ENCODE measurements around the gene VWF.

Gene VWF

DNA sequence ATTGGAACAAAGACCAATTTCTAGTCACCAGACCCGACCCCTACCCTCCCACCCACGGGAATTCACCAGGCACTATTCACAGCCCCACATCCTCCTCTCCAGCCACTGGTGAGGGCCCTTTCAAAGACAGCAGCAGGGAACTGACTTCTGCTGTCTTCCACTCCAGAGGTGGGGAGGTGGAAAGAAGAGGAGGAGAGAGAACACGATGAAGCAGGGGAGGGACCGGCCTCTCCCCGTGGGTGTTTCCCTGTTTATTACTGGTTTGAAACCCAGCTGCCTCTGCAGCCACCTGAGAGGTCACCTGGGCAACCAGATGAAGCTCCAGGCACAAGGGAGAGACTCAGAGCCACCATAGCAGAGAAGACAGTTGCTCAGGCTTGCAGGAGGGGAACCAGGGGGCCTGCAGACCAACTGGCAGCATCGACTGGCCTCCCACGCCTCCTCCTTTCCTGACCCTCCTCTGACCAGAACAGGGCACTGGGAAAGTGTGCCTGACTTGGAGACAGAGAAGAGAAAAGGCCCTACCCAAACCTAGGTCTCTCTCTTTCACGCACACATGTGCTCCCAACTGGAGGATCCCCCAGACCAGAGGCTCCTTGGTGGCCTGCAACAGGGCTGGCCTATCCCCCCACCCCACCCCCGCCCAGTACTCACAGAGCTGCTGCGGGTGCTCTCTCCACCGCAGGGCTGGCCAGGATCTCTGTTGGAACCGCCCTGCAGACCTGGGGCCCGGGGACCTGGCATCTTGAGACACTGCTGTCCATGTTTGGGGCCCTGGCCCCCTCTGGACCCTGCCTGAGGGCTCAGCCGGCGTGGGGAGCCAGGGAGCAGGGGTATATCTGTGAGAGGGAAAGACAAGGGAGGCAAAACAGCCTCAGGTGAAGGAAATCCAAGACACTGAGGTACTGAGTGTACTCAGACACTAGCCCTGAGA is 202.2 kb downstream of the VWF start:
- Histone ChIP-seq H3K4me1 (ENCODE audit: control insufficient read depth, insufficient read depth, low read length) (no peaks in the 10 kb centered on the region; the same call in 1 of the 2 replicates), H3K9ac (ENCODE audit: low read length) (no peak overlapping the region), H3K27ac (ENCODE audit: low read depth, low read length) (no peak overlapping the region), H3K27me3 (ENCODE audit: control insufficient read depth, insufficient read depth, low read length) (no peaks in the 10 kb centered on the region), H3K9me3 (ENCODE audit: control insufficient read depth, insufficient read depth, low read depth, low read length) (no peaks in the 10 kb centered on the region), H3K4me3 (ENCODE audit: low read depth, low read length) (no peak overlapping the region), H3K36me3 (ENCODE audit: control insufficient read depth, insufficient read depth, low read length) (no peaks in the 10 kb centered on the region)

DNA sequence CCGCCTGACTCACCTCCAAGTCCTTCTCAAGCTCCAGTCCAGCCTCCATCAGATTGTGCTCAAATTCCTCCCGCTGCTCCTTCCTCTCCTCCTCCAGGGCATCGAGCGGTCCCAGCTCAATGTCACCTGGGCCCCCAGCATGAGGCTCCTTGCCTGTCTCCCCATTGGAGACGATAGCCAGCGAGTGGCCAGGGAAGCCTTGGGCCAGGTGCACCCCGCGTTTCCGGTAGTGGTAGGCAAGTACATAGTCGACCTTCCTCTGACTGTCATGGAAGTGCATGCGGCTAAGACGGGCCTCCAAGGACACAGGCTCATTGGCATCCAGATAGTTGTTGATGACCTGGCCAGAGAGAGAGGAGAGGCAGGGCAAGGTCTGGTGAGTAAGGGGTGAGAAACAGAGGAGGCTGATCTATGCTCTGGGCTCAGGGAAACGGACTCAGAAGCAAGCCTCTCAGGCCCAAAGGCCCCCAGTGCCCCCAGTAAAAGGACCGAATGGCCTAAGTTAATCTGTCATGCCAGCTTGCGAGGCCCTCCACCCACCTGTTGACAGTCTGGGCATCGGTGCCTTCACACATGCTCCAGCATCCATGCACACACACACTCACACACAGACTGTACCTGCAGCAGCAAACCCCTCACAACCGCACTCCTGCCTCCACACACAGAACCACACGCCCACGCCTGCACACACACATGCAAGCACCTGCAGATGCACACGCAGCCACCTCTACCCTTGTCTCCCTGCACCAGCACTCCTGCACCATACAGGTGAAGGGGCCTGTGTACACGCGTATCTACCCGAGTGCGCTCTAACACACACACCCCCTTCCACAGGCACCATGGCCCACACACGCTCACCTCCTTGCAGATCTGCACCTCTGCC is 203.2 kb downstream of the VWF start:
- H3K9ac ChIP-seq (ENCODE audit: low read length), result no peak overlapping the region
- no peaks in the 10 kb centered on the region for H3K36me3 ChIP-seq (ENCODE audit: control insufficient read depth, insufficient read depth, low read length)
- H3K27me3 ChIP-seq (ENCODE audit: control insufficient read depth, insufficient read depth, low read length), result no peaks in the 10 kb centered on the region
- H3K27ac ChIP-seq (ENCODE audit: low read depth, low read length), result no peak overlapping the region
- no peaks in the 10 kb centered on the region; the same call in 1 of the 2 replicates for H3K4me1 ChIP-seq (ENCODE audit: control insufficient read depth, insufficient read depth, low read length)
- H3K9me3 ChIP-seq (ENCODE audit: control insufficient read depth, insufficient read depth, low read depth, low read length), result no peaks in the 10 kb centered on the region
- H3K4me3 ChIP-seq (ENCODE audit: low read depth, low read length), result no peak overlapping the region

DNA sequence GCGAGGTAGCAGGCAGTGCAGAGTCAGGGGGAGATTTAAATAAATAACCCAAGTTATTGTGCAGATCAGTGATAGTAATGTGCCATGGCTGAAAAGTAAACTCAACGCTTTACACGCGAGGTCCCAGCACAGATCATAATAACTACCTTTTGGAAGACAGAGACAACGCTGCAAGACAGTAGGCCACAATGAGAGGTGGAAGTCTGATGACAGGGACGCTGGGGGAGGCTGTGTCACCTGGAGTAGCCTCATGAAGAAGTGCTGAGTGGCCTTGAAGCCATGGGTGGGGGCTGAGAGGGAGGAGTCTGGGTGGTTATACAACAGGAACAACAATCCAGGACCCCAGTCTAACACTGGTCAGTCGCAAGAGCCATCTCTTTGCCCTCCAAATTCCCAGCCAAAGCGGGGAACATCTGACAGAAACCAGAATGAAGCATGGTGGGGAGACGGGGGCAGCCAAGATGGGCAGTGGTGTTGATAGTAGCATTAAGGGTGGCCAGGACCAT is 207.6 kb downstream of the VWF start:
- Histone ChIP-seq H3K9me3 (ENCODE audit: control insufficient read depth, insufficient read depth, low read depth, low read length) (no peaks in the 10 kb centered on the region), H3K4me3 (ENCODE audit: low read depth, low read length) (no peak overlapping the region), H3K36me3 (ENCODE audit: control insufficient read depth, insufficient read depth, low read length) (no peaks in the 10 kb centered on the region), H3K27ac (ENCODE audit: low read depth, low read length) (no peak overlapping the region), H3K4me1 (ENCODE audit: control insufficient read depth, insufficient read depth, low read length) (no peaks in the 10 kb centered on the region), H3K27me3 (ENCODE audit: control insufficient read depth, insufficient read depth, low read length) (no peaks in the 10 kb centered on the region), H3K9ac (ENCODE audit: low read length) (no peak overlapping the region)

DNA sequence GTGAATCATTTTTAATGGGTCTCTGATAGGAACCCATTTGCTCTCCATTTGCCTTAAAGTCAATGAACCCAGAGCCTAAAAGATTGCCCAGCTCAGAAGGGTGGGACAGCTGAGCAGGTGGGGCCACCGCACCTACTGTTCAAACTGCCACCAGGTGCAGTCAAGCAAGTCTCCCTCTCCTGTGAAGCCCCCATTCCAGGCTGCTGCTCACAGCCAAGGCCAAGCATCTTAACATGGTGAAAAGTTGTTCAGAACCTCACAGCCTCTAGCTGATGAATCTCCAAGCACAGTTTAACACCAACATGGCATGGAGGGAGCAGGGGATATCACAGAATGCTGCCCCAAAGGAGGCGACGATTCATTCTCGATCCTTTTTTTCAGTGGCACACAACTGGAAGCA is 209.0 kb downstream of the VWF start:
- H3K36me3 ChIP-seq (ENCODE audit: control insufficient read depth, insufficient read depth, low read length), result no peaks in the 10 kb centered on the region
- no peaks in the 10 kb centered on the region for H3K4me1 ChIP-seq (ENCODE audit: control insufficient read depth, insufficient read depth, low read length)
- no peaks in the 10 kb centered on the region for H3K27me3 ChIP-seq (ENCODE audit: control insufficient read depth, insufficient read depth, low read length)
- no peak overlapping the region for H3K9ac ChIP-seq (ENCODE audit: low read length)
- H3K4me3 ChIP-seq (ENCODE audit: low read depth, low read length), result no peak overlapping the region
- no peak overlapping the region for H3K27ac ChIP-seq (ENCODE audit: low read depth, low read length)
- no peaks in the 10 kb centered on the region for H3K9me3 ChIP-seq (ENCODE audit: control insufficient read depth, insufficient read depth, low read depth, low read length)

DNA sequence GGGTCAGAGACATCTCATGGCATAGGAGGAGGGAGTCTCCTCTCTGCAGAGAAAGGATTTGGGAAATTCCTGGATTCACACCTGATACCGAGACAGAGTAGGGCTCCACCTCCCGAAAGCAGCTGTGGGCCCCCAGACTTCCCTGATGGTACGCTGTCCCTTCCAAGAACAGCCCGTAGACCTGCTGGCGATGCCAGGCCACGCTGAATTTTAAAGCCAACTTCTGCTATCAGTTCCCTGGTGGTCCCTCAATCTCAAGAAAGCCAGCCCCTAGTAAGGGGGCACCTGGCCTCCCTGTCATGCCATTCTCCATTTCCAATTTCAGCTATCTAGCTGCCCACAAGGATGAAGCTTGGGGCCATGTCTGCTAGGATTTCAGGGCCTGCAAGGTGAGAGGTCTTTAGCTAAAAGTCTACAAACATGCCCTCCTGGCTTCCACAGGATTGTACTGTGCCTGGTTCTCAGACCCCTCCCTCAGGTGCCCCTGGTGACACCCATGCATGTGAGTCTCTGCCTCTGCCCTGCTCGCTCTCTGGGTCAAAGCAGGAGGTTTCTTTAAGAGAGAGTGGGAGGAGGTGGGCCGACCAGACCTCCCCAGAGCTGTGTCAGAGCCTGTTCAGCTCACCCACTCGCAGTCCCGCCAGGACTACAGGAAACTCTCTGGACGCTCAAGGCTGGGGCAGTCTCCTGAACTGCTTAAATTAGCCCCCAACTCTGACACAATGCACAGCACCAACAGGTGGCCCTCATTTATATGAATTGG is 209.9 kb downstream of the VWF start:
- H3K27ac ChIP-seq (ENCODE audit: low read depth, low read length), result no peak overlapping the region

DNA sequence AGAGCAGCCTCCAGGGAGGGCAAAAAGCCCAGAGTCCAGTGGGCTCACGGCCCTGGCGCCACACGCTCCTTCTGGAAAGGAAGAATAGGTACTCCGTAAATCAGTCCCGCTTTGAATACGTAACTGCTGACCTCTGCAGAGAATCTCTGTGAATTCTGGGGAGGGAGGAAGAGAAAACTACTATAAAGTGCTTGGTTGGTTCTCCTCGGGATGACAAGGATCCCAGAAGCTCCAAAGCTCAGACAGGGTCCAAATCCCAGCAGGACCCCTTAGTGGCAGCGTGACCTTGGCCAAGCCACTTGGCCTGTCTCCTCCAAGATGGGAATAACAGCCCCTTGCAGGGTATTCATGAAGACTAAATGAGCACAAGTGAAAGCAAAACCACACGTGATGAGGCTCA is 211.1 kb downstream of the VWF start:
- Histone ChIP-seq H3K27ac (ENCODE audit: low read depth, low read length) (no peak overlapping the region), H3K9ac (ENCODE audit: low read length) (no peak overlapping the region), H3K36me3 (ENCODE audit: control insufficient read depth, insufficient read depth, low read length) (no peaks in the 10 kb centered on the region), H3K9me3 (ENCODE audit: control insufficient read depth, insufficient read depth, low read depth, low read length) (no peaks in the 10 kb centered on the region), H3K4me1 (ENCODE audit: control insufficient read depth, insufficient read depth, low read length) (no peaks in the 10 kb centered on the region), H3K27me3 (ENCODE audit: control insufficient read depth, insufficient read depth, low read length) (no peaks in the 10 kb centered on the region), H3K4me3 (ENCODE audit: low read depth, low read length) (no peak overlapping the region)

More for the DNA sequence above, 209.9 kb downstream of the VWF start:
- H3K9me3 ChIP-seq (ENCODE audit: control insufficient read depth, insufficient read depth, low read depth, low read length), result no peaks in the 10 kb centered on the region
- H3K36me3 ChIP-seq (ENCODE audit: control insufficient read depth, insufficient read depth, low read length), result no peaks in the 10 kb centered on the region
- H3K4me3 ChIP-seq (ENCODE audit: low read depth, low read length), result no peak overlapping the region
- H3K27me3 ChIP-seq (ENCODE audit: control insufficient read depth, insufficient read depth, low read length), result no peaks in the 10 kb centered on the region
- H3K4me1 ChIP-seq (ENCODE audit: control insufficient read depth, insufficient read depth, low read length), result no peaks in the 10 kb centered on the region
- peak overlapping the region; percentile 26 for H3K9ac ChIP-seq (ENCODE audit: low read length)

DNA sequence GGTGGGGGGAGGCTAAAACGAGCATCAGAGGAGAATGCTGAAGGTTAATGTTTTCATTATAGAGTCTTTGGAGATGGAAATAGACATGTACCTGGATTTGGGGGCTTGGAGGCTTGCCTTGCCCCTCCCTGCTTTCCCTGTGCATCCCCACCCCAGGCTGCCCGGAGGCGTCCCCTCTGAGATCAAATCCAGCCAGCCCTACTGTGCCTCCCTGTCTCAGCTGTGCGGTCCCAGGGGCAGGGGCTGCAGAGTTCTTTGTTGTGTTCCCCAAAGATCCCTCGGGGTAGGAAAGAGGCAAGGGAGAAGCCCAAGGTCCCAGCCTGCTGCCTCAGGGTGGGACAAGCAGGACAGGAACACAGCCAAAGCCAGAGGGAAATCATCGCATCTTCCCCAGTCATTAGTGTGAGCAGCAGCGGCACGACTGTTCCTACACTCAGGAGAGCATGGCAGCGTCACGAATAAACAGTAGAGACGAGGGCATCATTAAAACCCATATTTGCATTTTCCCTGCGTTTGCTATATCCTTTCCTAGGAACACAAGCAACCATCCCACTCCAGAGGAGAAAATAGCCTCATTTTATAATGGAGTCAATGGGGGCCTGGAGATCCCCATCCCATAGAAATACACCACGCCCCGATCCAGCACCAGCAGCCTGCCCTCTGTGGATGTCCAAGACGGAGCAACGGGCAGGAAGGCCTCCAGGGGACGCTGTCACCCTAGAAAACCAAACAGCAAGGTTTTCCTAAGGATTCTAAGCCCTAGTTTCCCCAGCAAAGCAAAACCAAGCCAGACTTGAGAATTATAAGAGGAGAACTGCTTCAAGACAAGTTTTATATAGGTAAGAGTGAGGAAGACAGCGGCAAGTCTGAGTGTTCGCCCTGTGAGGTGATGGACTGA is 211.8 kb downstream of the VWF start:
- no peak overlapping the region for H3K27ac ChIP-seq (ENCODE audit: low read depth, low read length)
- H3K9ac ChIP-seq (ENCODE audit: low read length), result no peak overlapping the region
- H3K4me1 ChIP-seq (ENCODE audit: control insufficient read depth, insufficient read depth, low read length), result no peaks in the 10 kb centered on the region
- no peak overlapping the region for H3K4me3 ChIP-seq (ENCODE audit: low read depth, low read length)
- H3K36me3 ChIP-seq (ENCODE audit: control insufficient read depth, insufficient read depth, low read length), result no peaks in the 10 kb centered on the region
- H3K27me3 ChIP-seq (ENCODE audit: control insufficient read depth, insufficient read depth, low read length), result no peaks in the 10 kb centered on the region
- H3K9me3 ChIP-seq (ENCODE audit: control insufficient read depth, insufficient read depth, low read depth, low read length), result no peaks in the 10 kb centered on the region

DNA sequence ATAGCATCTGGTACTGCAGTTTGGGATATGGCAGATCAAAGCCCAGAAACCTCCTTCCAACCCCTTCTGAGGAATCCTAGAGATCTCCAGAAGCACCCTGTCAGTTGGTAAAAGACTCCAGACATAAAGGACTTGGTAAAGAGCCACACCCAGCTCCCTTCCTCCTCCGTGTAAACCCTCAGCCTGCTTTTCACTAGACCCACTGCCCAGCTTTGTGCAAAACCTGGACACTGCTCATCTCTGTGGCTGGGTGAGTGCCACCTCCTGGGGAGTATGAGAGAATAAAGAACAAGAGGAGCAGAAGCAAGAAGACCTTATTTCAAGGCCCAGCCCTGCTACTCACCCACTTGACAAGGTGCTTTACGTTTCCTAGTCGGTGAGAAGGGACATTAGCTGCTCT is 212.5 kb downstream of the VWF start:
- Histone ChIP-seq H3K9me3 (ENCODE audit: control insufficient read depth, insufficient read depth, low read depth, low read length) (no peaks in the 10 kb centered on the region), H3K9ac (ENCODE audit: low read length) (no peak overlapping the region), H3K4me3 (ENCODE audit: low read depth, low read length) (no peak overlapping the region), H3K36me3 (ENCODE audit: control insufficient read depth, insufficient read depth, low read length) (no peaks in the 10 kb centered on the region), H3K27ac (ENCODE audit: low read depth, low read length) (no peak overlapping the region), H3K27me3 (ENCODE audit: control insufficient read depth, insufficient read depth, low read length) (no peaks in the 10 kb centered on the region), H3K4me1 (ENCODE audit: control insufficient read depth, insufficient read depth, low read length) (no peaks in the 10 kb centered on the region)

DNA sequence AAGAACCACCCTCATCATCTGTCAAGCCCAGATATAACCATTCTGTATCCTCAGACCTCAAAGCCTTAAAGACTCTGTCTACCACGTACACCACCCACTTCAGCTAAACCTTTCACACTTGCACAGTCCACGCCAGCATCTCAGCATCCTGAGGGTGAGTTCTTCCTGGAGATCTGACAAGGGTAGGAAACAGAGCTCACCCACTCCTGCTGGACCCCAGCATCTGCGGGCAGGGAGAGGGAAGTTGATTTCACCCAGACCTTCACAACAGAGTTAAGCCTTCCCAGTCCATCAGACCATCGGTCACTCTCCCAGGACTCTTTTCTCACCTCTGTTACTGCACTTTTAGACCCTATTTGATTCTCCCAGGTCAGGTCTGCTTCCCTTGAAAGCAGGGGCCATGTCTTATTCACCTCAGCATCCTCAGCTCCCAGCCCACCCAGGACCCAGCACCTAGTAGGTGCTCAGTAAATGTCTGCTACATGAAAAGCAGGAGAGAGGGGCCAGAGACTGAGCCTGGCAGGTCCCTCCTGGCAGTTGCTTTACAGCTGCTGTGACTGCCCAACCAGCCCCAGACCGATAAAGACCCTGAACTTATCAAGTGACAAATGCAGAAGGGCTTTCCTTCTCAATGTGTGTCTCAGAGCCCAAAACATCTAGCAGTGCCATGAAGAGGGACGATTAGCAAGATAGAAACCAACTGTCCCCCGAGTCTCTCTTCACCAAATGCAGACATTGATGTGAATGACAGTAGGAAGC is 213.5 kb downstream of the VWF start:
- no peaks in the 10 kb centered on the region for H3K27me3 ChIP-seq (ENCODE audit: control insufficient read depth, insufficient read depth, low read length)
- H3K9ac ChIP-seq (ENCODE audit: low read length), result no peak overlapping the region
- no peak overlapping the region for H3K27ac ChIP-seq (ENCODE audit: low read depth, low read length)
- H3K9me3 ChIP-seq (ENCODE audit: control insufficient read depth, insufficient read depth, low read depth, low read length), result no peaks in the 10 kb centered on the region
- no peak overlapping the region for H3K4me3 ChIP-seq (ENCODE audit: low read depth, low read length)
- H3K36me3 ChIP-seq (ENCODE audit: control insufficient read depth, insufficient read depth, low read length), result no peaks in the 10 kb centered on the region
- no peaks in the 10 kb centered on the region for H3K4me1 ChIP-seq (ENCODE audit: control insufficient read depth, insufficient read depth, low read length)
